ENCODE results near the gene OR2V2.

The OR2V2 gene

GRCh38 chr5:181181650-181182565 lies 34.5 kb downstream of the OR2V2 start:
- no peak overlapping the region for H3K23ac ChIP-seq (ENCODE audit: low read length)
- DNase-seq: peak; percentile 91
- no peak overlapping the region for H3K4me2 ChIP-seq (ENCODE audit: low read length)
- H3K27me3 ChIP-seq (ENCODE audit: insufficient read depth, low read length, poor library complexity): no peaks in the 10 kb centered on the region
- no peaks in the 10 kb centered on the region for H3K79me2 ChIP-seq (ENCODE audit: control insufficient read depth, insufficient read depth, low read length)
- no peak overlapping the region for H3K9ac ChIP-seq (ENCODE audit: low read length)
- no peak overlapping the region for H3K18ac ChIP-seq (ENCODE audit: low read length)
- H3K27ac ChIP-seq (ENCODE audit: low read depth, low read length): no peak overlapping the region
- no peak overlapping the region for H2BK120ac ChIP-seq (ENCODE audit: low read depth, low read length)
- no peak overlapping the region for H3K56ac ChIP-seq (ENCODE audit: low read length)
- H3K36me3 ChIP-seq (ENCODE audit: control insufficient read depth, insufficient read depth, low read length): no peaks in the 10 kb centered on the region
- no peak overlapping the region for H2BK15ac ChIP-seq (replicated peaks; ENCODE audit: low read depth)
- no peaks in the 10 kb centered on the region for H3K4me1 ChIP-seq (ENCODE audit: control insufficient read depth, low read depth, low read length)
- no peak overlapping the region for H3K4me3 ChIP-seq (ENCODE audit: low read length)
- H3K4ac ChIP-seq (ENCODE audit: low read depth, low read length): no peak overlapping the region
- H2AK5ac ChIP-seq (ENCODE audit: low read length): no peak overlapping the region
- no CpG with 5 or more reads among the region's 25 CpGs for WGBS (ENCODE audit: extremely low coverage, insufficient coverage, low lambda C conversion rate)
- no peak overlapping the region for H4K8ac ChIP-seq (ENCODE audit: low read depth, low read length)
- no peak overlapping the region for H4K5ac ChIP-seq (ENCODE audit: low read length)
- H3K79me1 ChIP-seq (ENCODE audit: low read length): no peaks in the 10 kb centered on the region
- no peak overlapping the region for H2BK5ac ChIP-seq (ENCODE audit: low read length)

DNA sequence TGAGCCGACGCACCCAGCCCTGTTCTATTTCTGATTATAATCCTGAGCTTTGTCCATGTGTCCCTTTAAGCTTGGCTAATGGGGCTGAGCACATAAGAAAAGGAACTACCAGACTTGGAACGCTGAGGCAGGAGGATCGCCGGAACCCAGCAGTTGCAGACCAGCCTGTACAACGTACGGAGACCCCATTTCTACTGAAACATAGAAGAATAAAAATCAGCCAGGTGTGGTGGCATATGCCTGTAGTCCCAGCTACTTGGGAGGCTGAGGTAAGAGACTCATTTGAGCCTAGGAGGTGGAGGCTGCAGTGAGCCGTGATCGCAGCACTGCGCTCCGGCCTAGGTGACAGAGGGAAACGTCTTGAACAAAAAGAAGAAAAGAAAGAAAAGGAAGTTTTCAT lies 35.3 kb downstream of the OR2V2 start:
- H3K79me1 ChIP-seq (ENCODE audit: low read length): no peaks in the 10 kb centered on the region
- no peak overlapping the region for H3K23ac ChIP-seq (ENCODE audit: low read length)
- H3K79me2 ChIP-seq (ENCODE audit: control insufficient read depth, insufficient read depth, low read length): no peaks in the 10 kb centered on the region
- no peak overlapping the region for H2BK15ac ChIP-seq (replicated peaks; ENCODE audit: low read depth)
- no peak overlapping the region for H3K4me2 ChIP-seq (ENCODE audit: low read length)
- no peak overlapping the region for H3K56ac ChIP-seq (ENCODE audit: low read length)
- no peak overlapping the region for H3K4me3 ChIP-seq (ENCODE audit: low read length)
- no peaks in the 10 kb centered on the region for H3K27me3 ChIP-seq (ENCODE audit: insufficient read depth, low read length, poor library complexity)
- no peak overlapping the region for H4K8ac ChIP-seq (ENCODE audit: low read depth, low read length)
- H2BK120ac ChIP-seq (ENCODE audit: low read depth, low read length): no peak overlapping the region
- H4K5ac ChIP-seq (ENCODE audit: low read length): no peak overlapping the region
- no peaks in the 10 kb centered on the region for H3K36me3 ChIP-seq (ENCODE audit: control insufficient read depth, insufficient read depth, low read length)
- no peak overlapping the region for H3K18ac ChIP-seq (ENCODE audit: low read length)
- H3K4ac ChIP-seq (ENCODE audit: low read depth, low read length): no peak overlapping the region
- no peak overlapping the region for H2BK5ac ChIP-seq (ENCODE audit: low read length)
- H3K27ac ChIP-seq (ENCODE audit: low read depth, low read length): no peak overlapping the region
- no peak for DNase-seq
- no peaks in the 10 kb centered on the region for H3K4me1 ChIP-seq (ENCODE audit: control insufficient read depth, low read depth, low read length)
- WGBS (ENCODE audit: extremely low coverage, insufficient coverage, low lambda C conversion rate): no CpG with 5 or more reads among the region's 12 CpGs
- H2AK5ac ChIP-seq (ENCODE audit: low read length): no peak overlapping the region
- no peak overlapping the region for H3K9ac ChIP-seq (ENCODE audit: low read length)

DNA sequence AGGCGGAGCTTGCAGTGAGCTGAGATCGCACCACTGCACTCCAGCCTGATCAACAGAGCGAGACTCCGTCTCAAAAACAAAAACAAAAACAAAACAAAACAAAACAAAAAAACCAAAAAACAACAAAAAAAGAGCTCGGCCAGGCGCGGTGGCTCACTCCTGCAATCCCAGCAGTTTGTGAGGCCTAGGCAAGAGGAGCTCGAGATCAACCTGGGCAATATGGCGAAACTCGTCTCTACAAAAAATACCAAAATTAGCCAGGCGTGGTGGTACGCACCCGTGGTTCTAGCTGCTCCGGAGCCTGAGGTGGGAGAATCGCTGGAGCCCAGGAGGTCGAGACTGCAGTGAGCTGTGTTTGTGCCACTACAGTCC lies 37.4 kb downstream of the OR2V2 start:
- Histone ChIP-seq H2AK5ac (ENCODE audit: low read length) (no peak overlapping the region), H3K18ac (ENCODE audit: low read length) (no peak overlapping the region), H2BK15ac (replicated peaks; ENCODE audit: low read depth) (no peak overlapping the region), H3K4me1 (ENCODE audit: control insufficient read depth, low read depth, low read length) (no peaks in the 10 kb centered on the region), H3K36me3 (ENCODE audit: control insufficient read depth, insufficient read depth, low read length) (no peaks in the 10 kb centered on the region), H3K4me2 (ENCODE audit: low read length) (no peak overlapping the region), H3K79me2 (ENCODE audit: control insufficient read depth, insufficient read depth, low read length) (no peaks in the 10 kb centered on the region), H2BK120ac (ENCODE audit: low read depth, low read length) (no peak overlapping the region), H3K23ac (ENCODE audit: low read length) (no peak overlapping the region), H3K56ac (ENCODE audit: low read length) (peak overlapping the region; percentile 10), H3K27me3 (ENCODE audit: insufficient read depth, low read length, poor library complexity) (peaks cover 5% of the 10 kb centered on the region), H4K5ac (ENCODE audit: low read length) (no peak overlapping the region), H3K4me3 (ENCODE audit: low read length) (no peak overlapping the region), H3K79me1 (ENCODE audit: low read length) (no peaks in the 10 kb centered on the region), H3K27ac (ENCODE audit: low read depth, low read length) (no peak overlapping the region), H4K8ac (ENCODE audit: low read depth, low read length) (no peak overlapping the region), H3K9ac (ENCODE audit: low read length) (no peak overlapping the region), H2BK5ac (ENCODE audit: low read length) (no peak overlapping the region), H3K4ac (ENCODE audit: low read depth, low read length) (no peak overlapping the region)
- no CpG with 5 or more reads among the region's 16 CpGs for WGBS (ENCODE audit: extremely low coverage, insufficient coverage, low lambda C conversion rate)
- no peak for DNase-seq

- H4K8ac ChIP-seq (ENCODE audit: low read depth, low read length): no peak overlapping the region
- H3K4ac ChIP-seq (ENCODE audit: low read depth, low read length): no peak overlapping the region
- no peak overlapping the region for H3K9ac ChIP-seq (ENCODE audit: low read length)
- no CpG with 5 or more reads among the region's 13 CpGs for WGBS (ENCODE audit: extremely low coverage, insufficient coverage, low lambda C conversion rate)
- no peaks in the 10 kb centered on the region for H3K36me3 ChIP-seq (ENCODE audit: control insufficient read depth, insufficient read depth, low read length)
- H3K79me1 ChIP-seq (ENCODE audit: low read length): no peaks in the 10 kb centered on the region
- H4K5ac ChIP-seq (ENCODE audit: low read length): no peak overlapping the region
- no peak overlapping the region for H2BK5ac ChIP-seq (ENCODE audit: low read length)
- no peak overlapping the region for H3K23ac ChIP-seq (ENCODE audit: low read length)
- H2BK120ac ChIP-seq (ENCODE audit: low read depth, low read length): no peak overlapping the region
- DNase-seq: no peak
- no peak overlapping the region for H3K27ac ChIP-seq (ENCODE audit: low read depth, low read length)
- no peaks in the 10 kb centered on the region for H3K4me1 ChIP-seq (ENCODE audit: control insufficient read depth, low read depth, low read length)
- H3K4me3 ChIP-seq (ENCODE audit: low read length): no peak overlapping the region
- no peak overlapping the region for H3K18ac ChIP-seq (ENCODE audit: low read length)
- H3K4me2 ChIP-seq (ENCODE audit: low read length): no peak overlapping the region
- peaks cover 12% of the 10 kb centered on the region for H3K27me3 ChIP-seq (ENCODE audit: insufficient read depth, low read length, poor library complexity)
- H2BK15ac ChIP-seq (replicated peaks; ENCODE audit: low read depth): no peak overlapping the region
- H3K56ac ChIP-seq (ENCODE audit: low read length): no peak overlapping the region
- no peak overlapping the region for H2AK5ac ChIP-seq (ENCODE audit: low read length)
- H3K79me2 ChIP-seq (ENCODE audit: control insufficient read depth, insufficient read depth, low read length): no peaks in the 10 kb centered on the region
Observed at GRCh38 chr5:181185560-181185959, 38.2 kb downstream of the OR2V2 start.

DNA sequence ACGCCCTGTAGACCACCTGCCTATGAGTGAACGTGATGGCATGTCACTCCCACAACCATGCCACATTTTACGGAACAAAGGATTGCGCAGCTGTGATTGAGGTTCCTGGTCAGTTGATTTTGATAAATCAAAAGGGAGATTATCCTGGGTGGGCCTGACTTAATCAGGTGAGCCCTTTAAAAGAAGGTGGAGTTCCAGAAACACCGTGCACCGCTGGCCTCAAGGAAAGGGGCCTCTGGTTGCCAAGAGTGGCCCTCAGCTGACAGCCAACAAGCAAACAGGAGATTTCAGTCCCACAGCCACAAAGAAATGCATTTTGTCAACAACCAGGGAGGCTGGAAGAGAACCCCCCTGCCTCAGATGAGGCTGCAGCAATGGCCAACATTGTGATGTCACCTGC lies 38.6 kb downstream of the OR2V2 start:
- no peak overlapping the region for H2AK5ac ChIP-seq (ENCODE audit: low read length)
- H3K4me3 ChIP-seq (ENCODE audit: low read length): no peak overlapping the region
- H3K4ac ChIP-seq (ENCODE audit: low read depth, low read length): no peak overlapping the region
- no peaks in the 10 kb centered on the region for H3K4me1 ChIP-seq (ENCODE audit: control insufficient read depth, low read depth, low read length)
- no peak overlapping the region for H2BK120ac ChIP-seq (ENCODE audit: low read depth, low read length)
- H2BK5ac ChIP-seq (ENCODE audit: low read length): no peak overlapping the region
- H3K4me2 ChIP-seq (ENCODE audit: low read length): no peak overlapping the region
- H3K36me3 ChIP-seq (ENCODE audit: control insufficient read depth, insufficient read depth, low read length): no peaks in the 10 kb centered on the region
- H4K5ac ChIP-seq (ENCODE audit: low read length): no peak overlapping the region
- DNase-seq: no peak
- H3K9ac ChIP-seq (ENCODE audit: low read length): no peak overlapping the region
- H3K27ac ChIP-seq (ENCODE audit: low read depth, low read length): no peak overlapping the region
- H3K23ac ChIP-seq (ENCODE audit: low read length): no peak overlapping the region
- peaks cover 13% of the 10 kb centered on the region for H3K27me3 ChIP-seq (ENCODE audit: insufficient read depth, low read length, poor library complexity)
- no peak overlapping the region for H3K56ac ChIP-seq (ENCODE audit: low read length)
- no peak overlapping the region for H3K18ac ChIP-seq (ENCODE audit: low read length)
- H3K79me1 ChIP-seq (ENCODE audit: low read length): no peaks in the 10 kb centered on the region
- no CpG with 5 or more reads among the region's 6 CpGs for WGBS (ENCODE audit: extremely low coverage, insufficient coverage, low lambda C conversion rate)
- no peaks in the 10 kb centered on the region for H3K79me2 ChIP-seq (ENCODE audit: control insufficient read depth, insufficient read depth, low read length)
- no peak overlapping the region for H4K8ac ChIP-seq (ENCODE audit: low read depth, low read length)
- no peak overlapping the region for H2BK15ac ChIP-seq (replicated peaks; ENCODE audit: low read depth)
